IPS-18c (cell line): ENCODE measurements around the gene HECTD4.
"Not testable (repeated sequence)": the region's sequence is repeated elsewhere in the genome, so short reads cannot be mapped to it uniquely, and the experiment has no call there.

ENCODE experiments used
- H3K4me3 ChIP-seq: 2 replicates; pipeline ENCODE4 v1.7.0; 2013; ENCODE audit warnings: low read depth, mild to moderate bottlenecking, low read length, moderate library complexity; ENCODE audit not compliant: insufficient read depth
- H3K9me3 ChIP-seq: one replicate; pipeline ENCODE4 v1.6.1; 2013; ENCODE audit warnings: mild to moderate bottlenecking, low read length, moderate library complexity; ENCODE audit not compliant: control insufficient read depth, insufficient read depth

Gene HECTD4

GRCh38 chr12:112381883-112382796 lies at the start of gene HECTD4:
TSS of gene HECTD4 (minus strand) at chr12:112382431. CDS start at chr12:112382128, 303 bp downstream.
- peak within 1 kb of the TSS; percentile 83 for H3K4me3 ChIP-seq
- H3K9me3 ChIP-seq, result no peaks in the 10 kb centered on the region

GRCh38 chr12:112431965-112432364 lies 49.7 kb upstream of the HECTD4 start:
- Histone ChIP-seq H3K4me3 (no peak overlapping the region), H3K9me3 (peaks cover 2% of the 10 kb centered on the region)

GRCh38 chr12:112430929-112431328 lies 48.7 kb upstream of the HECTD4 start:
- Histone ChIP-seq H3K9me3 (peaks cover 2% of the 10 kb centered on the region), H3K4me3 (no peak overlapping the region)

- Histone ChIP-seq H3K9me3 (no peaks in the 10 kb centered on the region), H3K4me3 (no peak overlapping the region)
Measured at GRCh38 chr12:112427760-112428159, 45.5 kb upstream of the HECTD4 start.

GRCh38 chr12:112425582-112426382 lies 43.6 kb upstream of the HECTD4 start:
- H3K9me3 ChIP-seq, result no peaks in the 10 kb centered on the region
- no peak overlapping the region for H3K4me3 ChIP-seq

GRCh38 chr12:112424126-112424525 lies 41.9 kb upstream of the HECTD4 start:
- Histone ChIP-seq H3K9me3 (no peaks in the 10 kb centered on the region), H3K4me3 (no peak overlapping the region)

- no peak overlapping the region for H3K4me3 ChIP-seq
- H3K9me3 ChIP-seq, result no peaks in the 10 kb centered on the region
Measured at GRCh38 chr12:112422531-112422930, 40.3 kb upstream of the HECTD4 start.

- no peaks in the 10 kb centered on the region for H3K9me3 ChIP-seq
Measured at GRCh38 chr12:112421363-112421762, 39.1 kb upstream of the HECTD4 start.

GRCh38 chr12:112420740-112421139 lies 38.5 kb upstream of the HECTD4 start:
- no peaks in the 10 kb centered on the region for H3K9me3 ChIP-seq
- H3K4me3 ChIP-seq, result no peak overlapping the region

More at GRCh38 chr12:112421363-112421762, 39.1 kb upstream of the HECTD4 start:
- H3K4me3 ChIP-seq, result no peak overlapping the region

GRCh38 chr12:112419297-112420133 lies 37.3 kb upstream of the HECTD4 start:
- Histone ChIP-seq H3K9me3 (no peaks in the 10 kb centered on the region), H3K4me3 (peak overlapping the region; percentile 98)

GRCh38 chr12:112418608-112419296 lies 36.5 kb upstream of the HECTD4 start, which contains the start of gene PTPN11:
TSS of gene PTPN11 (plus strand) at chr12:112418947. CDS start at chr12:112419112, 165 bp downstream.
- Histone ChIP-seq H3K9me3 (no peaks in the 10 kb centered on the region), H3K4me3 (peak within 1 kb of the TSS; percentile 98)

- peak overlapping the region; percentile 98 for H3K4me3 ChIP-seq
- H3K9me3 ChIP-seq, result no peaks in the 10 kb centered on the region
Measured at GRCh38 chr12:112418273-112418607, 36.0 kb upstream of the HECTD4 start.

- H3K4me3 ChIP-seq, H3K9me3 ChIP-seq: not testable (repeated sequence)
Measured at GRCh38 chr12:112415457-112415856, 33.2 kb upstream of the HECTD4 start.

GRCh38 chr12:112413855-112414625 lies 31.8 kb upstream of the HECTD4 start:
- Histone ChIP-seq H3K9me3 (no peaks in the 10 kb centered on the region), H3K4me3 (no peak overlapping the region)

GRCh38 chr12:112409906-112410244 lies 27.6 kb upstream of the HECTD4 start:
- no peaks in the 10 kb centered on the region for H3K9me3 ChIP-seq
- no peak overlapping the region for H3K4me3 ChIP-seq
